Measurements from ENCODE around the gene CYS1.
A peak's percentile ranks its signal among the peaks of the same experiment; 100 is the strongest.
"Not testable (repeated sequence)": the region's sequence is repeated elsewhere in the genome, so short reads cannot be mapped to it uniquely, and the experiment has no call there.

CYS1 gene

GRCh38 chr2:10046931-10047330, 33.3 kb downstream of the CYS1 start:
- DNase-seq = no peak

GRCh38 chr2:10045561-10046355, 34.5 kb downstream of the CYS1 start:
- DNase-seq = no peak

GRCh38 chr2:10043906-10044601, 36.2 kb downstream of the CYS1 start:
- peak; percentile 98 for DNase-seq

- peak; percentile 96 for DNase-seq
These were observed 36.8 kb downstream of the CYS1 start, which contains the start of gene KLF11 for GRCh38 chr2:10043256-10043905. TSS of gene KLF11 (plus strand) at chr2:10043550. CDS start at chr2:10043717, 167 bp downstream.

- peak; percentile 80 for DNase-seq
These were observed 37.7 kb downstream of the CYS1 start for GRCh38 chr2:10042301-10043161.

- DNase-seq = no peak
These were observed 38.5 kb downstream of the CYS1 start for GRCh38 chr2:10041711-10042110.

GRCh38 chr2:10039658-10040410, 40.4 kb downstream of the CYS1 start:
- no peak for DNase-seq

GRCh38 chr2:10038716-10039115, 41.5 kb downstream of the CYS1 start:
- no peak for DNase-seq

- no peak for DNase-seq
These were observed 42.1 kb downstream of the CYS1 start for GRCh38 chr2:10038123-10038522.

- DNase-seq = peak; percentile 95
These were observed 43.9 kb downstream of the CYS1 start for GRCh38 chr2:10036095-10036884.

- no peak for DNase-seq
These were observed 44.6 kb downstream of the CYS1 start for GRCh38 chr2:10035633-10036032.

GRCh38 chr2:10035053-10035422, 45.2 kb downstream of the CYS1 start:
- DNase-seq = peak; percentile 47

- peak; percentile 69 for DNase-seq
These were observed 45.7 kb downstream of the CYS1 start for GRCh38 chr2:10034333-10035052.

- no peak for DNase-seq
These were observed 46.8 kb downstream of the CYS1 start for GRCh38 chr2:10033251-10034006.

GRCh38 chr2:10032746-10033105, 47.5 kb downstream of the CYS1 start:
- DNase-seq = no peak

- no peak for DNase-seq
These were observed 48.1 kb downstream of the CYS1 start for GRCh38 chr2:10031886-10032745.

GRCh38 chr2:10030798-10031197, 49.4 kb downstream of the CYS1 start:
- DNase-seq = not testable (repeated sequence)

- DNase-seq = no peak
These were observed 49.9 kb downstream of the CYS1 start for GRCh38 chr2:10030311-10030736.

GRCh38 chr2:10029875-10030223, 50.4 kb downstream of the CYS1 start:
- no peak for DNase-seq

All from suppressor macrophage treated with lipopolysaccharide for 4 hours (primary cell).